LNCaP clone FGC (cell line): ENCODE results near the gene DNAI1.

Experiments
- DNase-seq: peaks from one replicate; pipeline ENCODE4 v3.0.0-alpha.2; 2011; ENCODE audit warnings: low read depth
- H3K4me3 ChIP-seq: 2 replicates; pipeline ENCODE4 v1.5.1; 2011; ENCODE audit warnings: mild to moderate bottlenecking, low read depth, low read length, control low read depth
- CTCF ChIP-seq: IDR thresholded peaks from 2 replicates; pipeline ENCODE4 v1.5.1; 2012; ENCODE audit warnings: mild to moderate bottlenecking; ENCODE audit not compliant: control insufficient read depth, insufficient read depth; ENCODE audit errors: extremely low read depth

Gene DNAI1

GRCh38 chr9:34440017-34440416 lies 18.6 kb upstream of the DNAI1 start:
- no peak for DNase-seq
- TF ChIP-seq CTCF, result no peak
- no peak overlapping the region for H3K4me3 ChIP-seq

GRCh38 chr9:34442770-34443169 lies 15.8 kb upstream of the DNAI1 start:
- TF ChIP-seq CTCF, result no peak
- no peak overlapping the region for H3K4me3 ChIP-seq
- no peak for DNase-seq

- no peak for TF ChIP-seq CTCF
- DNase-seq, result no peak
These were observed 15.1 kb upstream of the DNAI1 start for GRCh38 chr9:34443533-34443932.

GRCh38 chr9:34443976-34444375 lies 14.6 kb upstream of the DNAI1 start:
- no peak for TF ChIP-seq CTCF
- no peak for DNase-seq
- H3K4me3 ChIP-seq, result no peak overlapping the region

More at GRCh38 chr9:34443533-34443932, 15.1 kb upstream of the DNAI1 start:
- no peak overlapping the region for H3K4me3 ChIP-seq

- TF ChIP-seq CTCF, result no peak
- no peak overlapping the region for H3K4me3 ChIP-seq
- no peak for DNase-seq
These were observed 12.1 kb upstream of the DNAI1 start for GRCh38 chr9:34446468-34446891.

GRCh38 chr9:34446951-34447350 lies 11.7 kb upstream of the DNAI1 start:
- no peak for TF ChIP-seq CTCF
- no peak for DNase-seq
- no peak overlapping the region for H3K4me3 ChIP-seq

GRCh38 chr9:34450644-34451043 lies 8.0 kb upstream of the DNAI1 start:
- H3K4me3 ChIP-seq, result no peak overlapping the region
- no peak for DNase-seq
- TF ChIP-seq CTCF, result no peak
